Left ventricle myocardium superior (tissue), 1 donor: Measurements from ENCODE around the gene TSC2. TPM values are rescaled to one million over a fixed set of nuclear protein-coding genes. Genes with fewer than 3 reads are reported as not detected.

Experiments used
- ATAC-seq: fragments of 200-7000 bp; cut with Tn5 transposase; one replicate; pipeline ENCODE4 v1.9.1; 2020; ENCODE audit warnings: mild to moderate bottlenecking, moderate library complexity
- DNase-seq: peaks from one replicate; pipeline ENCODE4 v3.0.0-alpha.2; 2020
- intact Hi-C: fragments of 100-400 bp; cut with micrococcal nuclease; formaldehyde crosslinking; loops from one replicate; pipeline ENCODE4 v1.11.0; 2022
- total RNA-seq: library from RNA; stranded (reverse); fragmentation: NEBNext Ultra II Directional; extraction: Animal tissue kit (Norgen Biotek cat#: 25700); gene quantifications from one replicate; pipeline ENCODE4 v1.2.1, GENCODE V29; 2021
- donor health status: DM: no; HTN: yes; CAD: no; lungs with severe emphysema.

Gene TSC2
- total RNA-seq, 1 donor from 2014 or later = 83.0 TPM

DNA sequence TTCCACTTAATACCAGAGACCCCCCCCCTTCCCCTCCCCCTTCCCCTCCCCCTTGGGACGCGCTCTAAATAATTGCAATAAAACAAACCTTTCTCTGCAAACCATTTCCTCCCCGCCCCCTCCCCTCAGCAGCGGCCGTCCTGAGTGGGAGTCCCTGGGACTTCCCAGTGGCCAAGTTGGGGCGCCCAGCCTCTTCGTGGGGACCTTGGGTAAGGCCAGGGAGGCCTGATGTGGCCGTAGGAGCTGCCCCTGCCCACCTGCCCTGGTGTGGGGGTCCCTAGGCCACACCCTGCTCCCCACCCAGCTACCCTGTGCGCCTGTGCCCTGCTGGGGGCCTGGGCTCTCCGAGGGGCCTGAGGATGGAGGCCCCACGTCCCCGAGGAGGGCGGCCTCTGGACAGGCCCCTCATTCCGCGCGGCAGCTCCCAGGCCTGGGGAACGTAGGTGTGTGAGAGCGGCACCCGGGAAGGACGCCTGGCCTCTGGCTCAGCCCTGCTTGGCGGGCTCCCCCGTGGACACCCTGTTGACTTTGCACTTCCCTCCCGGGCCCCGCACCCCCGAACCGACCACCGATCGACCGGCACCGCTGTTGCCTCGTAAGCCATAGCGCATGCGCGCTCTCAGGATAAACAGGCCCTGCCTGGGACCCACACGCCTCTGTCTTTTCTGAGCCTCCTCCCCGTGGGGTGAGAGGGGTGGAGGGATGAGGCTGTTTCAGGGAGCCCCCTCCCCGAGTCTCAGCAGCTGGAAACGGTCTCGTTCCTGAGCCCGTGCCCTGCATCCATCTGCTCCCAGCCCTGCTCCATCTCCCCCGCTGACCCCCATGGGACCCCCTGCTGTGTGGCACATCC lies 9.2 kb upstream of the TSC2 start:
- ATAC-seq (peak; percentile 20), DNase-seq (peak; percentile 74)
- intact Hi-C loops = no loop called here

- intact Hi-C loops = no loop called here
These were observed 8.3 kb upstream of the TSC2 start for GRCh38 chr16:2039274-2040031.

GRCh38 chr16:2040041-2040786 lies 7.6 kb upstream of the TSC2 start:
- peak; percentile 64 for DNase-seq
- intact Hi-C loops = no loop called here
- ATAC-seq = peak; percentile 0

More at GRCh38 chr16:2039274-2040031, 8.3 kb upstream of the TSC2 start:
- DNase-seq (peak; percentile 93), ATAC-seq (peak; percentile 65)

- DNase-seq (peak; percentile 62), ATAC-seq (peak; percentile 1)
- intact Hi-C loops = no loop called here
These were observed 6.8 kb upstream of the TSC2 start for GRCh38 chr16:2040787-2041522.

GRCh38 chr16:2042171-2042985 lies 5.4 kb upstream of the TSC2 start:
- intact Hi-C loops = no loop called here
- DNase-seq (peak; percentile 85), ATAC-seq (peak; percentile 64)

GRCh38 chr16:2042986-2043666 lies 4.7 kb upstream of the TSC2 start:
- intact Hi-C loops = no loop called here
- DNase-seq = no peak
- ATAC-seq = no peak

DNA sequence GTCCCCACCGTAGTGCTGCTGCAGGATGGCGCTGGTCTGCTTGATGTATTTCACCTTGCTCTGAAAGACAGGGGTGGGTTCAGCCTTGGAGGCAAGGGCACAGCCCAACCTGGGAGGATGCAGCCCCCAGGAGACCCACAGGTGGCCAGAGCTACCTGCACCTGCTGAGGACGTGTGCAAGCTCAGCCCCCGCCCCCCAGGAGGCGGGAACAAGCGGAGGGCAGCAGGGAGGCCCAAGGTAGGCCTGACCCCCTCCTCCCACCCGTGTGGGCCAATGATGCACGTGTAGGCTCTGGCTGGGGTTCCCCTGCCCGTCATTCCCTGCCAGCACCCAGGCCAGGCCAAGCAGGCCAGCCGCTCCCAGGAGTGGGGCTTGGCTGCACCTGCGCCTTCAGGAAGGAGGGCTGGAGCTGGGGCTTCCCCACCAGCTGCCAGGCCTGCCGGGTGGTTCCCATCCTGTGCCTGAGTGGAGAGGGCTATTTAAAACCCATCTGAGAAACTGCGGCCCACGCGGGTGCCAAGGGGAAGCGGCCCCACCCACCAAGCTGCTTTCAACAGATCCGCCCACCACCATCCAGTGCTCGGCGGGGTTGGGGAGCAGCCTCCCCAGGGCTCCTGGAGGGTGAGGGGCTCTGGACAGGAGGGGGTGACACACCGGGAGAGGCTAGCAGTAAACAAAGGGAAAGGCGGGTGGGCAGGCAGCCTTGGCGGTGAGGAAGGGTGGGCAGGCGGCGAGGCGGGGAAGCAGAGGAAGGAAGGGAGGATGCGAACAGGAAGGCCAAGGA lies 3.9 kb upstream of the TSC2 start:
- intact Hi-C loops = no loop called here
- DNase-seq (peak; percentile 76), ATAC-seq (peak; percentile 0)

- DNase-seq (peak; percentile 49), ATAC-seq (no peak)
- intact Hi-C loops = no loop called here
These were observed 3.2 kb upstream of the TSC2 start for GRCh38 chr16:2044541-2044940.

- intact Hi-C loops = no loop called here
- no peak for ATAC-seq
- no peak for DNase-seq
These were observed 1.6 kb upstream of the TSC2 start for GRCh38 chr16:2045965-2046892.

GRCh38 chr16:2046893-2047329 lies 874 bp upstream of the TSC2 start:
- intact Hi-C loops = no loop called here
- DNase-seq = no peak
- ATAC-seq = no peak

- no peak for ATAC-seq
- no peak for DNase-seq
- intact Hi-C loops = no loop called here
These were observed 345 bp downstream of the TSC2 start for GRCh38 chr16:2048116-2048543.

DNA sequence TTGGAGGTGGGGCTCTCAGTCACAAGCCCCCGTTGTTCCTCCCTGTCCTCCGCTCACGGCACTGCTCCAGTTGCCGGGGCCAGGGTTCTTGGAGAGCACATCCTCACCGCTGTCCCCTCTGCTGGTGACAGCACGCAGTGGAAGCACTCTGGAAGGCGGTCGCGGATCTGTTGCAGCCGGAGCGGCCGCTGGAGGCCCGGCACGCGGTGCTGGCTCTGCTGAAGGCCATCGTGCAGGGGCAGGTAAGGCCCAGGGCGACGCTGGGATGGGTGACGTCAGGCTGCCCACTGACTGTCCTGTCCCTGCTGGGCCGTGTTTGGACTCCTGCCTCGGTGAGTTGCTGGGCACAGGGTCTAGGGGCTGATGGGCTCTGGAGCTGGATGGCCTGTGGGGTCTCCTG lies 5.4 kb downstream of the TSC2 start:
- DNase-seq (no peak), ATAC-seq (no peak)
- intact Hi-C loops = no loop called here

DNA sequence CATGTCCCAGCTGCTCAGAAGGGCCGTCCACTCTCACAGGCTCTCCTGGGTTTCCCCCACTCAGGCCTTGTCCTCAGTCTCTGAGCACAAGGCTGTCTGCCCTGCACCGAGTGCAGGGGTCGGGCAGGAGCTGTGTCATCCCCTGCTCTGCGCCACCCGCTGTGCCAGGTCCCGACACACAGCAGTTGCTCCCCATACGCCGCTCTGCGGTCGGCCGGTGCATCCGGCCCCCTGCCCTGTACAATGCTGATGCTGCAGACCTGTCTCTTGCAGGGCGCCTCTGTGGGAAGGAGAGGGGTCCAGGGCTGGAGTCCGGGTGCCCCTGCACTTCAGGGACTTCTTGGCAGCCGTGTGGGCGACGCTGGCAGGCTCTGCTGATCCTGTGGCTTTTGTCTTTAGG lies 6.1 kb downstream of the TSC2 start:
- intact Hi-C loops = no loop called here
- ATAC-seq = no peak
- DNase-seq = no peak

- intact Hi-C loops = no loop called here
- DNase-seq = no peak
- no peak for ATAC-seq
These were observed 6.9 kb downstream of the TSC2 start for GRCh38 chr16:2054543-2055245.

DNA sequence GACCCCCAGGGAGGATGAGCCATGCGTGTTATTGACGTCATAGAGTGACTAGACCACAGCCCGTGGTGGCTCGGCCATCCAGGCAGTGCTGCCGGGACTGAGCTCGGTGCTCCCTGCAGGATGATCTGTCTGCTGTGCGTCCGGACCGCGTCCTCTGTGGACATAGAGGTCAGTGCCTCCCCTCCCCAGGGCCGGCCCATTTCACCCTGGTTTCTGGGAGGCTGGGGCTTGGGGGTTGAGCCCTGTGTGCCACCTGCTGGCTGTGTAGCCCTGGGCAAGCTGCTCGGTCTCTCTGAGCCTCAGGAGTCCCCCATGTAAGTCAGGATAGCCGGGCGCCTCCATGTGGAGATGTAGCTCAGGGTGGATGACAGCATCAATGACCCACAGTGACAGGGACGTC lies 8.3 kb downstream of the TSC2 start:
- no peak for DNase-seq
- intact Hi-C loops = no loop called here
- peak; percentile 49 for ATAC-seq
